NB4 (cell line): ENCODE measurements around the gene USP10.

Experiments
- DNase-seq: peaks from one replicate; pipeline ENCODE4 v3.0.0; 2010; ENCODE audit warnings: low read depth
- H3K4me3 ChIP-seq: one replicate; pipeline ENCODE4 v1.5.1; 2011; ENCODE audit warnings: mild to moderate bottlenecking, low read depth, low read length, moderate library complexity
- MYC ChIP-seq: IDR thresholded peaks from 2 replicates; pipeline ENCODE4 v1.6.1; 2011; ENCODE audit warnings: low read depth, low read length
- POLR2A ChIP-seq: IDR thresholded peaks from 2 replicates; pipeline ENCODE4 v1.6.1; 2011; ENCODE audit warnings: mild to moderate bottlenecking; ENCODE audit not compliant: insufficient read length; ENCODE audit errors: extremely low read depth
- TF ChIP-seq, protein P1 (sequence below): IDR thresholded peaks from 2 replicates; pipeline ENCODE4 v1.6.1; 2011; ENCODE audit warnings: low read depth, low read length
- TF ChIP-seq, protein P2 (sequence below): IDR thresholded peaks from one replicate; pipeline ENCODE4 v1.5.1; 2012; ENCODE audit warnings: low read depth, low read length

The USP10 gene

GRCh38 chr16:84737192-84738011 lies 37.6 kb downstream of the USP10 start:
- no peak for DNase-seq
- TF ChIP-seq MYC (no peak), POLR2A (no peak)
- TF ChIP-seq, protein P1, sequence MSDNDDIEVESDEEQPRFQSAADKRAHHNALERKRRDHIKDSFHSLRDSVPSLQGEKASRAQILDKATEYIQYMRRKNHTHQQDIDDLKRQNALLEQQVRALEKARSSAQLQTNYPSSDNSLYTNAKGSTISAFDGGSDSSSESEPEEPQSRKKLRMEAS, result no peak
- TF ChIP-seq, protein P2, sequence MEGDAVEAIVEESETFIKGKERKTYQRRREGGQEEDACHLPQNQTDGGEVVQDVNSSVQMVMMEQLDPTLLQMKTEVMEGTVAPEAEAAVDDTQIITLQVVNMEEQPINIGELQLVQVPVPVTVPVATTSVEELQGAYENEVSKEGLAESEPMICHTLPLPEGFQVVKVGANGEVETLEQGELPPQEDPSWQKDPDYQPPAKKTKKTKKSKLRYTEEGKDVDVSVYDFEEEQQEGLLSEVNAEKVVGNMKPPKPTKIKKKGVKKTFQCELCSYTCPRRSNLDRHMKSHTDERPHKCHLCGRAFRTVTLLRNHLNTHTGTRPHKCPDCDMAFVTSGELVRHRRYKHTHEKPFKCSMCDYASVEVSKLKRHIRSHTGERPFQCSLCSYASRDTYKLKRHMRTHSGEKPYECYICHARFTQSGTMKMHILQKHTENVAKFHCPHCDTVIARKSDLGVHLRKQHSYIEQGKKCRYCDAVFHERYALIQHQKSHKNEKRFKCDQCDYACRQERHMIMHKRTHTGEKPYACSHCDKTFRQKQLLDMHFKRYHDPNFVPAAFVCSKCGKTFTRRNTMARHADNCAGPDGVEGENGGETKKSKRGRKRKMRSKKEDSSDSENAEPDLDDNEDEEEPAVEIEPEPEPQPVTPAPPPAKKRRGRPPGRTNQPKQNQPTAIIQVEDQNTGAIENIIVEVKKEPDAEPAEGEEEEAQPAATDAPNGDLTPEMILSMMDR, result no peak
- H3K4me3 ChIP-seq, result no peak overlapping the region

- DNase-seq, result peak; percentile 86
- no peak overlapping the region for H3K4me3 ChIP-seq
- TF ChIP-seq, protein P1, result peak; percentile 60
- TF ChIP-seq POLR2A, result no peak
- TF ChIP-seq, protein P2, result peak; percentile 94
Measured at GRCh38 chr16:84738255-84739038, 38.6 kb downstream of the USP10 start.

DNA sequence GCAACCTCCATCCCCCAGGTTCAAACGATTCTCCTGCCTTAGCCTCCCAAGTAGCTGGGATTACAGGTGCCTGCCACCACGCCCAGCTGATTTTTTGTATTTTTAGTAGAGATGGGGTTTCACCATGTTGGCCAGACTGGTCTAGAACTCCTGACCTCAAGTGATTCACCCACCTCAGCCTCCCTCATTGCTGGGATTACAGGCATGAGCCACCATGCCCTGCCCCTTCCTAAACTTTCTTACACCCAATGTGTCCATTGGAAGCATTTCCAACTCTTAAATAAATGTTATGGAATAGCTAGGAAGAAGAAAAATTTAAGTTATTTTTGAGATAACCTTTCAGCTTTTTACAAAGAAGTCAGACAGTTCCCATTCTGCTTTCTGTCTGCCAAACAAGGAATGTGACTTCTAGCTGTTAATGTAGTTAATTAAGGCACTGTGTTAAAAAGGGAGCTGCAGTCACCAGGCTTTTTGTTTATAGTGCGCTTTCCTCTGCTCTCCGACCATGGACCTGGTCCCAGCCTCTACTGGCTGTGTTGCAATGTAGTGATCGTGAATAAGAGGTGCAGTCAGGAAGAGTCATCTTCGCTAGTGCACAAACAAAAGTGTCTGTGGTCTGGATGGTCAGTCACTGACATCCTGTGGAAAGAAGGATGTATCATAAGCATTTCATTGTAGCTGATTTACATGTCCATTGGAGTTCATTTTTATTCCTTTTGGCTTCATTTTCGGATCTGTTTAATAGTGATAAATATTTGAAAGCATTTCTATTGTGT lies 39.7 kb downstream of the USP10 start:
- DNase-seq, result peak; percentile 72
- no peak for TF ChIP-seq MYC
- TF ChIP-seq POLR2A, result no peak
- TF ChIP-seq, protein P1, result no peak
- TF ChIP-seq, protein P2, result no peak
- no peak overlapping the region for H3K4me3 ChIP-seq

DNA sequence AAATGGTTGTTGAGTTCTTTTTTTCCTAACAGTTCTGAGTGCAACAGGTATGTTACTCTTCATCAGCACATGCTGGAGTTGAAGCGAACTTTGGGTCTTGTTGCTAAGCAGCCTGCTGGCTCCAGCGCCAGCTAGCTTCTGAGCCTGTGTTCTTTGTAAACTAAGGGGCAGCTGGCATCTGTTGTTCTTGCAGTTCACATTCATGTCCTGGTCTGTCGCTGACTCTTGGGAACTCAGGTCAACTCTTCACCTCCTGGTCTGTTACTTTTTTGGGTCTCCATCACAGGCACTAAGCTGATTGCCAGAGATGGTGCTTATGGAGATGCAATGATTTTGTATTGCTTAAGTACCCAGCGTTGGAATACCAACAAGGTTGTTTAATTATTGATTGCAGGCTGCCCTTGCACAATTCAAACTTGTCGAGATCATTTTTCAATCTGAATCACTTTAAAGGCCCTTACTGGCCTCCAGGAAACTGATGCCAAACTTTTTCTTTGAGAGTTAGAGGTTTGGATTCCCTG lies 40.9 kb downstream of the USP10 start:
- TF ChIP-seq, protein P1, result no peak
- TF ChIP-seq, protein P2, result no peak
- TF ChIP-seq POLR2A (no peak), MYC (no peak)
- H3K4me3 ChIP-seq, result no peak overlapping the region
- no peak for DNase-seq

- no peak overlapping the region for H3K4me3 ChIP-seq
- peak; percentile 62 for DNase-seq
- TF ChIP-seq, protein P1, result peak; percentile 93
- TF ChIP-seq POLR2A, result no peak
- peak; percentile 79 for TF ChIP-seq MYC
Measured at GRCh38 chr16:84741340-84741830, 41.6 kb downstream of the USP10 start.
